Measurements from ENCODE around the gene BRD3OS.
"Not testable (repeated sequence)": the region's sequence is repeated elsewhere in the genome, so short reads cannot be mapped to it uniquely, and the experiment has no call there.

Gene BRD3OS

GRCh38 chr9:133982971-133983720 is 42.1 kb upstream of the BRD3OS start:
- no peak overlapping the region for H3K4me3 ChIP-seq (ENCODE audit: low read length)
- TF ChIP-seq, protein P1, sequence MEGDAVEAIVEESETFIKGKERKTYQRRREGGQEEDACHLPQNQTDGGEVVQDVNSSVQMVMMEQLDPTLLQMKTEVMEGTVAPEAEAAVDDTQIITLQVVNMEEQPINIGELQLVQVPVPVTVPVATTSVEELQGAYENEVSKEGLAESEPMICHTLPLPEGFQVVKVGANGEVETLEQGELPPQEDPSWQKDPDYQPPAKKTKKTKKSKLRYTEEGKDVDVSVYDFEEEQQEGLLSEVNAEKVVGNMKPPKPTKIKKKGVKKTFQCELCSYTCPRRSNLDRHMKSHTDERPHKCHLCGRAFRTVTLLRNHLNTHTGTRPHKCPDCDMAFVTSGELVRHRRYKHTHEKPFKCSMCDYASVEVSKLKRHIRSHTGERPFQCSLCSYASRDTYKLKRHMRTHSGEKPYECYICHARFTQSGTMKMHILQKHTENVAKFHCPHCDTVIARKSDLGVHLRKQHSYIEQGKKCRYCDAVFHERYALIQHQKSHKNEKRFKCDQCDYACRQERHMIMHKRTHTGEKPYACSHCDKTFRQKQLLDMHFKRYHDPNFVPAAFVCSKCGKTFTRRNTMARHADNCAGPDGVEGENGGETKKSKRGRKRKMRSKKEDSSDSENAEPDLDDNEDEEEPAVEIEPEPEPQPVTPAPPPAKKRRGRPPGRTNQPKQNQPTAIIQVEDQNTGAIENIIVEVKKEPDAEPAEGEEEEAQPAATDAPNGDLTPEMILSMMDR (IDR thresholded peaks at IDR 0.05; ENCODE audit: insufficient read depth, low read depth, low read length, missing control alignments), result no peak
- DNase-seq (ENCODE audit: low read depth), result no peak

DNA sequence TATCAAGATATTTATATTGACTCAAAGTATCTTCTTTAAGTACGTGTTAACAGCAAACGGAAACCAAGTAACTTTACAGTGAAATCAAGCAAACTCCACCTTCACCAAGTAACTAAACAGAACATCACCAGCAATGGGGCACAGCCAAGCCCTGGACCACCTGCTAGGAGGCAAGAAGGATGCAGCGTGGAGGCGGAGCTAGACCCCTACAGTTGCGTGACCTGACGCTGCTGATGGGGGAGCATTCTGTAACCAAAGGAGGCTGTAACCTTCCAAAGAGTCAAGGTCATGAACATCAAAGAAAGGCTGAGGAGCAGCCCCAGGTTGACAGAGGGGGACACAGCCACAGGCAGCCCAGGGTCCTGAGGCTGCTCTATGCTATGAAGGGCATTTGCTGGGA is 39.2 kb upstream of the BRD3OS start:
- DNase-seq (ENCODE audit: low read depth), result no peak
- TF ChIP-seq, protein P1 (IDR thresholded peaks at IDR 0.05; ENCODE audit: insufficient read depth, low read depth, low read length, missing control alignments), result no peak

GRCh38 chr9:133986774-133987445 is 38.4 kb upstream of the BRD3OS start:
- H3K4me3 ChIP-seq (ENCODE audit: low read length), result no peak overlapping the region
- TF ChIP-seq, protein P1 (IDR thresholded peaks at IDR 0.05; ENCODE audit: insufficient read depth, low read depth, low read length, missing control alignments), result no peak
- DNase-seq (ENCODE audit: low read depth), result no peak

More for the DNA sequence above, 39.2 kb upstream of the BRD3OS start:
- H3K4me3 ChIP-seq (ENCODE audit: low read length), result no peak overlapping the region

DNA sequence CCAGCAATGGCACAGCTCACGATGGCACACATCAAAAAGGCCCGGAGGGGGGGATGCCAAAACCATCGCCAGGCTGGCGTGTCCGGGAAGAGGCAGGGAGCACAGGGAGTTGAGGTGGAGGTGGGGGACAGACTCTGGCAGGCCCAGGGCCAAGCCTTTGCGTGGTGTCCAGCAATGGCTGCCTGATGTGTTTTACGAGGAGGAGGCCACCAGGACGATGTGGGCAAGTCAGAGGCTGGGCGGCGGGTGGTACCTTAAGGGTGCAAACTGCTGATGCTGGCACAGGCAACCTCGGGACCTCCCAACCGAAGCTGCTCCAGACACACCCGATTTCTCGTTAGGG is 37.9 kb upstream of the BRD3OS start:
- DNase-seq (ENCODE audit: low read depth), result no peak

GRCh38 chr9:133987946-133988665 is 37.2 kb upstream of the BRD3OS start:
- no peak for DNase-seq (ENCODE audit: low read depth)
- TF ChIP-seq, protein P1 (IDR thresholded peaks at IDR 0.05; ENCODE audit: insufficient read depth, low read depth, low read length, missing control alignments), result no peak
- H3K4me3 ChIP-seq (ENCODE audit: low read length), result no peak overlapping the region

More for the DNA sequence above, 37.9 kb upstream of the BRD3OS start:
- H3K4me3 ChIP-seq (ENCODE audit: low read length), result no peak overlapping the region
- TF ChIP-seq, protein P1 (IDR thresholded peaks at IDR 0.05; ENCODE audit: insufficient read depth, low read depth, low read length, missing control alignments), result no peak

DNA sequence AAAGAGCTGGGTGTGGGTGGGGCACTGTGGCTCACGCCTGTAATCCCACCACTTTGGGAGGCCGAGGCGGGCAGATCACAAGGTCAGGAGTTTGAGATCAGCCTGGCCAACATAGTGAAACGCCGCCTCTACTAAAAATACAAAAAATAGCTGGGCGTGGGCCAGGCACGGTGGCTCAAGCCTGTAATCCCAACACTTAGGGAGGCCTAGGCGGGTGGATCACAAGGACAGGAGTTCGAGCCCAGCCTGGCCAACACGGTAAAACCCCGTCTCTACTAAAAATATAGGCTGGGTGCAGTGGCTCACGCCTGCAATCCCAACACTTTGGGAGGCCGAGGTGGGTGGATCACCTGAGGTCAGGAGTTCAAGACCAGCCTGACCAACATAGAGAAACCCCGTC is 36.5 kb upstream of the BRD3OS start:
- DNase-seq (ENCODE audit: low read depth); H3K4me3 ChIP-seq (ENCODE audit: low read length): not testable (repeated sequence)

- TF ChIP-seq, protein P1 (IDR thresholded peaks at IDR 0.05; ENCODE audit: insufficient read depth, low read depth, low read length, missing control alignments), result no peak
- H3K4me3 ChIP-seq (ENCODE audit: low read length), result peak overlapping the region; percentile 69
Observed at GRCh38 chr9:133989625-133990365, 35.5 kb upstream of the BRD3OS start.

More at GRCh38 chr9:133989625-133990365, 35.5 kb upstream of the BRD3OS start:
- no peak for DNase-seq (ENCODE audit: low read depth)

Data from epithelial cell of esophagus (primary cell).